Uterus (tissue), 4 donors: ENCODE measurements around the gene MADD. TPM values are rescaled to one million over a fixed set of nuclear protein-coding genes. Genes with fewer than 3 reads are reported as not detected.

Experiments
- DNase-seq, 2 donors: peaks; one replicate each; pipeline ENCODE4 v3.0.0-alpha.2; 2019 to 2020
- H3K27ac ChIP-seq, 2 donors: fragments of 200-600 bp; sonication (generic); 1 replicate in 1 of 2; 2 replicates in 1 of 2; pipeline ENCODE4 v1.5.1; 2016 to 2018
- H3K27me3 ChIP-seq, 2 donors: fragments of 200-600 bp; sonication (generic); one replicate each; pipeline ENCODE4 v1.5.1; 2018 to 2019; ENCODE audit warnings: control low read depth in 1 of 2
- H3K36me3 ChIP-seq, 2 donors: fragments of 200-600 bp; sonication (generic); one replicate each; pipeline ENCODE4 v1.5.1; 2019; ENCODE audit warnings: control low read depth in 1 of 2
- H3K4me1 ChIP-seq, 2 donors: fragments of 200-600 bp; sonication (generic); one replicate each; pipeline ENCODE4 v1.5.1; 2018 to 2019; ENCODE audit warnings: control low read depth in 1 of 2
- H3K4me3 ChIP-seq, 2 donors: fragments of 200-600 bp; sonication (generic); 1 replicate in 1 of 2; 2 replicates in 1 of 2; pipeline ENCODE4 v1.5.1; 2018 to 2019; ENCODE audit warnings: mild to moderate bottlenecking in 1 of 2
- H3K9me3 ChIP-seq, 2 donors: fragments of 200-600 bp; sonication (generic); one replicate each; pipeline ENCODE4 v1.5.1; 2019; ENCODE audit warnings: control low read depth in 1 of 2
- POLR2A ChIP-seq, 2 donors: fragments of 450-650 bp; IDR thresholded peaks; one replicate each; pipeline ENCODE4 v1.6.1; 2016; ENCODE audit warnings: antibody characterized with exemption in 2 of 2, mild to moderate bottlenecking in 1 of 2, moderate library complexity in 1 of 2
- intact Hi-C: fragments of 100-400 bp; cut with DNase I; formaldehyde crosslinking; loops from one replicate; pipeline ENCODE4 v1.15.1; 2023; ENCODE audit warnings: low total_unique reads
- total RNA-seq, 4 donors: library from RNA; depleted of rRNA in 3 of 4; stranded (reverse); fragments of >200 nt in 3 of 4; gene quantifications; one replicate each; pipeline versions ENCODE4 v1.1.0 to v1.2.4, GENCODE V29; 2014 to 2023
- TF ChIP-seq, protein P1 (sequence below), 4 experiments: fragments of 200-600 bp in 2 of 4; fragments of 450-650 bp in 2 of 4; sonication (generic) in 2 of 4; IDR thresholded peaks; one replicate each; pipeline ENCODE4 v1.5.1; 2016 to 2019; ENCODE audit warnings: antibody characterized with exemption in 4 of 4, mild to moderate bottlenecking in 2 of 4, moderate library complexity in 1 of 4
- donor health status: DM: yes; HTN: yes; CAD: no.

MADD gene
- total RNA-seq, 4 donors from 2014 or later, result 26.8 to 234 (median 47.2) TPM

DNA sequence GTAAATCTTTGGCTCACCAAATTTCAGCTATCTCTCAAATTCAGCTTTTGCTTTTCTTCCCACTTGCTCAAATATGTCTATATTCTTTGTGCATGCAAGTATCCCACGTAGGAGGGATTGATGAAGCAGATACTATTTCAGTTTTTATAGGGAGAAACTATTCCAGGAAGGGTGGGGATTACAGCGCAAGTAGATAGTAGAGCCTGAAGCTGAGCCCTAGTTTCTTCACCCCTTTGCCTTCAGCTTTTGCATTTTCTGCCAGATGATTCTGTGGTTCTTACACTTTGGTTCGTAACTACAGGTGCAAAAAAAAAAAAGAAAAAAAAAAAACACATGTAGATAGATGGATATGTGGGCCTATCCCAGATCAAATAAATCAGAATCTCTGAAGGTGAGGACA lies 18.2 kb upstream of the MADD start:
- no peaks in the 10 kb centered on the region for H3K9me3 ChIP-seq
- no peak overlapping the region for H3K4me3 ChIP-seq
- DNase-seq, result no peak
- intact Hi-C loops, result no loop called here
- H3K4me1 ChIP-seq, result peaks cover 0 to 7% of the 10 kb centered on the region in 2 donors
- H3K27me3 ChIP-seq, result no peaks in the 10 kb centered on the region
- no peaks in the 10 kb centered on the region for H3K36me3 ChIP-seq
- TF ChIP-seq, protein P1, sequence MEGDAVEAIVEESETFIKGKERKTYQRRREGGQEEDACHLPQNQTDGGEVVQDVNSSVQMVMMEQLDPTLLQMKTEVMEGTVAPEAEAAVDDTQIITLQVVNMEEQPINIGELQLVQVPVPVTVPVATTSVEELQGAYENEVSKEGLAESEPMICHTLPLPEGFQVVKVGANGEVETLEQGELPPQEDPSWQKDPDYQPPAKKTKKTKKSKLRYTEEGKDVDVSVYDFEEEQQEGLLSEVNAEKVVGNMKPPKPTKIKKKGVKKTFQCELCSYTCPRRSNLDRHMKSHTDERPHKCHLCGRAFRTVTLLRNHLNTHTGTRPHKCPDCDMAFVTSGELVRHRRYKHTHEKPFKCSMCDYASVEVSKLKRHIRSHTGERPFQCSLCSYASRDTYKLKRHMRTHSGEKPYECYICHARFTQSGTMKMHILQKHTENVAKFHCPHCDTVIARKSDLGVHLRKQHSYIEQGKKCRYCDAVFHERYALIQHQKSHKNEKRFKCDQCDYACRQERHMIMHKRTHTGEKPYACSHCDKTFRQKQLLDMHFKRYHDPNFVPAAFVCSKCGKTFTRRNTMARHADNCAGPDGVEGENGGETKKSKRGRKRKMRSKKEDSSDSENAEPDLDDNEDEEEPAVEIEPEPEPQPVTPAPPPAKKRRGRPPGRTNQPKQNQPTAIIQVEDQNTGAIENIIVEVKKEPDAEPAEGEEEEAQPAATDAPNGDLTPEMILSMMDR (IDR thresholded peaks at IDR 0.05), result no peak
- TF ChIP-seq POLR2A (IDR thresholded peaks at IDR 0.05), result no peak
- H3K27ac ChIP-seq, result no peak overlapping the region

DNA sequence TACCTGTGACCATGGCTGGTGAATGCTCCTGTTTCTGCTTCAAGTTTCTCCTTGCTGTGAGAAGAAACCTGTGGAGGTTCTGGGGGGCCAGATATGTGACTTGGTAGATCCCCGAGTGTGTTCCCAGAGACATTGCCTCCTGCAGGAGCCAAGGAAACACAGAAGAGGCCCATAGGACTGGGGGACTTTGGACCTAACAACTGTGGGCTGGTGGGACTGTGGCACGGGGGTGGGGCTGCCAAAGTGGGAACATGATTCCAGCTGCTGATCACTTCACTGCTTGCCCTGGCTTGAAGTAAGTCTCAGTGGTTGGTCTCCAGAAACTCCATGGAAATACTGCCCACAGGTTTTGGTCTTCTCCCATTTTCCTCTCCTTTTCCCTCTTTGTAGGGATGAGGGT lies 16.3 kb upstream of the MADD start:
- peaks cover 0 to 5% of the 10 kb centered on the region in 2 donors for H3K4me1 ChIP-seq
- TF ChIP-seq, protein P1 (IDR thresholded peaks at IDR 0.05), result no peak
- no peak for TF ChIP-seq POLR2A (IDR thresholded peaks at IDR 0.05)
- H3K36me3 ChIP-seq, result no peaks in the 10 kb centered on the region
- no peak overlapping the region for H3K4me3 ChIP-seq
- intact Hi-C loops, result no loop called here
- H3K27ac ChIP-seq, result peak overlapping the region; percentile 72 to 84
- no peaks in the 10 kb centered on the region for H3K9me3 ChIP-seq
- no peak for DNase-seq
- H3K27me3 ChIP-seq, result no peaks in the 10 kb centered on the region

DNA sequence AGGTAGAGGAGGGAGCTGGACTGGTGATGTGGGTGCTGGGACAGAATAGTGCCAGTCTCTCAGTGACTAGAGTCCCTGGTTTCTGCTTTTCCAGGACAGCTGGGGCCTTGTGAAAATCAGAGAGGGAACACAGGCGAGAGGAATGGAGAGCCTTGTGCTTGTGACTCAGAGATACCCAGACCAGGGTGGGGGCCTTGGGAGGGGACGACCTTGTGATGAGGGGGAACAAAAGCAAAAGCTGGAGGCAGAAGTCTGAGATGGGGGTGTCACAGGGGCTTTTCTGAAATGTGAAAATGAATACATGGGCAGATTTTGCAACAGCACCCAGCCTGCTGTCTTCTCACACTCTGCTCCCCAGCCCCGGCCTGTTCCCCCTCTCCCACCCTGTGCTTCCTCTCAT lies 15.5 kb upstream of the MADD start:
- H3K27ac ChIP-seq, result peak overlapping the region; percentile 72 to 84
- no peak overlapping the region for H3K4me3 ChIP-seq
- no peaks in the 10 kb centered on the region for H3K9me3 ChIP-seq
- TF ChIP-seq POLR2A (IDR thresholded peaks at IDR 0.05), result no peak
- TF ChIP-seq, protein P1 (IDR thresholded peaks at IDR 0.05), result no peak
- H3K4me1 ChIP-seq, result peaks cover 0 to 9% of the 10 kb centered on the region in 2 donors
- intact Hi-C loops, result no loop called here
- no peaks in the 10 kb centered on the region for H3K36me3 ChIP-seq
- H3K27me3 ChIP-seq, result no peaks in the 10 kb centered on the region
- DNase-seq, result peak in 1 of 2 donors; percentile 46

DNA sequence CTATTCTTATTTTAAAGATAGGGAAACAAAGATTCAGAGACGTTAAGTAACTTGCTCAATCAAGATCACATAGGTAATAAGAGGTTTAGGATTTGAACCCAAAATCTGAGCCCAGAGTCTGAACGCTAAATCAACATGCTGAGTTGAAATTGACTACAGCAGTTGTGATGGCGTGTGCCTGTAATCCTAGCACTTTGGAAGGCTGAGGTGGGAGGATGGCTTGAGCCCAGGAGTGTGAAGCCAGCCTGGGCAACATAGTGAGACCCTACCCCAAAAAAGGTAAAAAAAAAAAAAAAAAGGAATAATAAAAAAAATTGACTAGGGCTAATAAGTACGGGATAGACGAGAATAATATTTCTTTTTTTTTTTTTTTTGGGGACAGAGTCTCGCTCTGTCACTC lies 13.6 kb upstream of the MADD start:
- H3K27me3 ChIP-seq, result no peaks in the 10 kb centered on the region
- peaks cover 0 to 9% of the 10 kb centered on the region in 2 donors for H3K4me1 ChIP-seq
- peak overlapping the region; percentile 72 to 84 for H3K27ac ChIP-seq
- H3K9me3 ChIP-seq, result no peaks in the 10 kb centered on the region
- intact Hi-C loops, result no loop called here
- H3K4me3 ChIP-seq, result no peak overlapping the region
- DNase-seq, result no peak
- no peaks in the 10 kb centered on the region for H3K36me3 ChIP-seq
- TF ChIP-seq, protein P1 (IDR thresholded peaks at IDR 0.05), result no peak
- no peak for TF ChIP-seq POLR2A (IDR thresholded peaks at IDR 0.05)

DNA sequence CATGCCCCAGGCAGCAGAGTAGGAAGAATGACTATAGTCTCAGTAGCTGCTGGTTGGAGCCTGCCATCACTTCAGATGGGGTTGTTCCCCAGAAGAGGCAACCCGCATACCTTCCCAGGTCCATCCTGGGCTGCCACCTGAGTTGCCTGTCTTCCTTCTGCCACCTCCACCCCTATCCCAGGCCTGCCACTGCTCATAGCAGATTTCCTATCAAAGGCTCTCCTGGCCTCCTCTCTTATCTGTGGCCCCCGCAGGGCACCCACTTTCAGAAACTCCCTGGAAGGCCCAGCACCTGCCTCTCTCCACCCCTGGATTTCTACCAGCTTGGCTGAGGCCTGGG lies 12.8 kb upstream of the MADD start:
- peak overlapping the region in 1 of 2 donors; percentile 21 for H3K4me3 ChIP-seq
- TF ChIP-seq POLR2A (IDR thresholded peaks at IDR 0.05), result no peak
- TF ChIP-seq, protein P1 (IDR thresholded peaks at IDR 0.05), result no peak
- H3K27me3 ChIP-seq, result no peaks in the 10 kb centered on the region
- H3K4me1 ChIP-seq, result peaks cover 0 to 9% of the 10 kb centered on the region in 2 donors
- no peaks in the 10 kb centered on the region for H3K36me3 ChIP-seq
- intact Hi-C loops, result no loop called here
- DNase-seq, result no peak
- peak overlapping the region; percentile 81 to 86 for H3K27ac ChIP-seq
- H3K9me3 ChIP-seq, result no peaks in the 10 kb centered on the region
